ENCODE results near the gene SH2D3C.

SH2D3C gene

DNA sequence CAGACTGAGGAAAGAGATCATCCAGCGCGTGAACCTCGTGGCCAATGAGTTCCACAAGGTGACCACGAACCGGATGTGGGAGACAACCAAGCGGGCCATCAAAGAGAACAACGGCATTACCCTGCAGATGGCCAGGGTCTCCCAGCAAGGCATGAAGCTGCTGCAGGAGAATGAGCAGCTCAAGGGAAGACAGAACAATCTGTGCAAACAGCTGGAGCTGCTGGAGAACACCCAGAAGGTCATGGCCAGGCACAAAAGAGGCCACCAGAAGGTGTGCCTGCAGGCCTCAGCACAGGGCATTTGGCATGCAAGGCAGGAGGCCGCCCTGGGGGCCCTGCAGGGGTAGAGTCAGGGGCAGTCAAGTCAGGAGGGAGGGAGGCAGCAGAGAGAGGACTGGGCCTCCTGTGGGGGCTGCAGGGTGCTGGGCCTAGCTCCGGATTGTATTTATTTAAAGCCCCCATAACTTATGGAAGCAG lies 67.2 kb downstream of the SH2D3C start:
- Histone ChIP-seq H3K4me1 (ENCODE audit: control insufficient read depth in 1 of 2, insufficient read depth in 2 of 2, low read length in 2 of 2) (peaks cover 3 to 15% of the 10 kb centered on the region in 2 donors), H3K27ac (ENCODE audit: low read length) (no peak overlapping the region), H3K36me3 (ENCODE audit: control insufficient read depth in 1 of 2, insufficient read depth in 2 of 2, low read length in 2 of 2) (peaks cover 0 to 6% of the 10 kb centered on the region in 2 donors), H3K4me3 (ENCODE audit: low read depth in 1 of 2, low read length in 2 of 2) (no peak overlapping the region), H3K9me3 (ENCODE audit: control insufficient read depth in 1 of 2, low read length in 2 of 2) (no peaks in the 10 kb centered on the region), H3K27me3 (ENCODE audit: low read depth, low read length) (no peaks in the 10 kb centered on the region)

- Histone ChIP-seq H3K27me3 (ENCODE audit: low read depth, low read length) (no peaks in the 10 kb centered on the region), H3K4me3 (ENCODE audit: low read depth in 1 of 2, low read length in 2 of 2) (no peak overlapping the region), H3K27ac (ENCODE audit: low read length) (no peak overlapping the region), H3K9me3 (ENCODE audit: control insufficient read depth in 1 of 2, low read length in 2 of 2) (no peaks in the 10 kb centered on the region), H3K4me1 (ENCODE audit: control insufficient read depth in 1 of 2, insufficient read depth in 2 of 2, low read length in 2 of 2) (peaks cover 3 to 10% of the 10 kb centered on the region in 2 donors), H3K36me3 (ENCODE audit: control insufficient read depth in 1 of 2, insufficient read depth in 2 of 2, low read length in 2 of 2) (peaks cover 0 to 6% of the 10 kb centered on the region in 2 donors)
Measured at GRCh38 chr9:127710204-127710783, 68.2 kb downstream of the SH2D3C start.

DNA sequence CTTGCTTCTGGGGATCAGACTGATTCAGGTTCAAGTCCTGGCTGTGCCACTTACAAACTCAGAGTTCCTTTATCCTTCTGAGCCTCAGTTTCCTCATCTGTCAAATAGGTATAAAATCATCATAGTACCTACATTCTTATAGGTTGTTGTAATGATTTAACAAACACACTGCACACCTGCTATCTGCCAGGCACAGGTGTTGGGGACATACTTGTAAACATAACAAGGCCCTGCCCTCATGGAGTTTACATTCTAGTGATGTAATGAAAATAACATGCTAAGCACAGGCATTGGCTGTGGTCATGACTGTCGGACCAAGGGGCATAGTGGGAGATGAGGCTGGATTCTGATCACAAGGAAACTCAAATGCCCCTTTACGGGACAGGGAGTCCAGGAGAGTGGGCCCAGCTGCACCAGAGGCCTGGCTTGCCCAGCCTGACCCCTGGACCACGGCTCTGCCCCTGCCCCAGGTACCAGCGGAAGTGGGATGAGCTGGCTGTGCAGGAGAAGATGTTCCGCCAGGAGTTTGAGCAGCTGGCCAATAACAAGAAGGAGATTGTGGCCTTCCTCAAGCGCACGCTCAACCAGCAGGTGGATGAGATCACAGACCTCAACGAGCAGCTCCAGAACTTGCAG lies 69.4 kb downstream of the SH2D3C start:
- Histone ChIP-seq H3K4me3 (ENCODE audit: low read depth in 1 of 2, low read length in 2 of 2) (no peak overlapping the region), H3K27ac (ENCODE audit: low read length) (no peak overlapping the region), H3K36me3 (ENCODE audit: control insufficient read depth in 1 of 2, insufficient read depth in 2 of 2, low read length in 2 of 2) (peaks cover 0 to 6% of the 10 kb centered on the region in 2 donors), H3K27me3 (ENCODE audit: low read depth, low read length) (no peaks in the 10 kb centered on the region), H3K9me3 (ENCODE audit: control insufficient read depth in 1 of 2, low read length in 2 of 2) (no peaks in the 10 kb centered on the region), H3K4me1 (ENCODE audit: control insufficient read depth in 1 of 2, insufficient read depth in 2 of 2, low read length in 2 of 2) (peaks cover 0 to 4% of the 10 kb centered on the region in 2 donors)

GRCh38 chr9:127707766-127708165 lies 70.7 kb downstream of the SH2D3C start:
- Histone ChIP-seq H3K4me1 (ENCODE audit: control insufficient read depth in 1 of 2, insufficient read depth in 2 of 2, low read length in 2 of 2) (no peaks in the 10 kb centered on the region), H3K27ac (ENCODE audit: low read length) (no peak overlapping the region), H3K27me3 (ENCODE audit: low read depth, low read length) (no peaks in the 10 kb centered on the region), H3K4me3 (ENCODE audit: low read depth in 1 of 2, low read length in 2 of 2) (no peak overlapping the region), H3K9me3 (ENCODE audit: control insufficient read depth in 1 of 2, low read length in 2 of 2) (no peaks in the 10 kb centered on the region), H3K36me3 (ENCODE audit: control insufficient read depth in 1 of 2, insufficient read depth in 2 of 2, low read length in 2 of 2) (peaks cover 0 to 6% of the 10 kb centered on the region in 2 donors)

- H3K9me3 ChIP-seq (ENCODE audit: control insufficient read depth in 1 of 2, low read length in 2 of 2), result no peaks in the 10 kb centered on the region
- H3K27me3 ChIP-seq (ENCODE audit: low read depth, low read length), result no peaks in the 10 kb centered on the region
- no peak within 1 kb of the TSS for H3K27ac ChIP-seq (ENCODE audit: low read length)
- no peaks in the 10 kb centered on the region for H3K36me3 ChIP-seq (ENCODE audit: control insufficient read depth in 1 of 2, insufficient read depth in 2 of 2, low read length in 2 of 2)
- H3K4me3 ChIP-seq (ENCODE audit: low read depth in 1 of 2, low read length in 2 of 2), result no peak within 1 kb of the TSS
- H3K4me1 ChIP-seq (ENCODE audit: control insufficient read depth in 1 of 2, insufficient read depth in 2 of 2, low read length in 2 of 2), result no peaks in the 10 kb centered on the region
Measured at GRCh38 chr9:127706836-127707241, 71.6 kb downstream of the SH2D3C start, which contains the start of gene CFAP157. Gene CFAP157, plus strand, starts transcription at chr9:127706988. Its CDS starts 44 bp downstream, at chr9:127707032.

GRCh38 chr9:127705577-127706379 lies 72.7 kb downstream of the SH2D3C start:
- Histone ChIP-seq H3K27me3 (ENCODE audit: low read depth, low read length) (no peaks in the 10 kb centered on the region), H3K36me3 (ENCODE audit: control insufficient read depth in 1 of 2, insufficient read depth in 2 of 2, low read length in 2 of 2) (no peaks in the 10 kb centered on the region), H3K4me1 (ENCODE audit: control insufficient read depth in 1 of 2, insufficient read depth in 2 of 2, low read length in 2 of 2) (no peaks in the 10 kb centered on the region), H3K4me3 (ENCODE audit: low read depth in 1 of 2, low read length in 2 of 2) (no peak overlapping the region), H3K27ac (ENCODE audit: low read length) (no peak overlapping the region), H3K9me3 (ENCODE audit: control insufficient read depth in 1 of 2, low read length in 2 of 2) (no peaks in the 10 kb centered on the region)

GRCh38 chr9:127703289-127703946 lies 75.0 kb downstream of the SH2D3C start:
- Histone ChIP-seq H3K4me3 (ENCODE audit: low read depth in 1 of 2, low read length in 2 of 2) (no peak overlapping the region), H3K27me3 (ENCODE audit: low read depth, low read length) (no peaks in the 10 kb centered on the region), H3K27ac (ENCODE audit: low read length) (no peak overlapping the region), H3K4me1 (ENCODE audit: control insufficient read depth in 1 of 2, insufficient read depth in 2 of 2, low read length in 2 of 2) (no peaks in the 10 kb centered on the region), H3K9me3 (ENCODE audit: control insufficient read depth in 1 of 2, low read length in 2 of 2) (no peaks in the 10 kb centered on the region), H3K36me3 (ENCODE audit: control insufficient read depth in 1 of 2, insufficient read depth in 2 of 2, low read length in 2 of 2) (no peaks in the 10 kb centered on the region)

- Histone ChIP-seq H3K27ac (ENCODE audit: low read length) (no peak overlapping the region), H3K9me3 (ENCODE audit: control insufficient read depth in 1 of 2, low read length in 2 of 2) (no peaks in the 10 kb centered on the region), H3K4me3 (ENCODE audit: low read depth in 1 of 2, low read length in 2 of 2) (no peak overlapping the region), H3K36me3 (ENCODE audit: control insufficient read depth in 1 of 2, insufficient read depth in 2 of 2, low read length in 2 of 2) (no peaks in the 10 kb centered on the region), H3K27me3 (ENCODE audit: low read depth, low read length) (no peaks in the 10 kb centered on the region), H3K4me1 (ENCODE audit: control insufficient read depth in 1 of 2, insufficient read depth in 2 of 2, low read length in 2 of 2) (no peaks in the 10 kb centered on the region)
Measured at GRCh38 chr9:127700594-127701255, 77.7 kb downstream of the SH2D3C start.

- H3K4me3 ChIP-seq (ENCODE audit: low read depth in 1 of 2, low read length in 2 of 2), result no peak overlapping the region
- H3K27ac ChIP-seq (ENCODE audit: low read length), result no peak overlapping the region
Measured at GRCh38 chr9:127700140-127700539, 78.3 kb downstream of the SH2D3C start.

GRCh38 chr9:127698985-127699670 lies 79.3 kb downstream of the SH2D3C start:
- Histone ChIP-seq H3K36me3 (ENCODE audit: control insufficient read depth in 1 of 2, insufficient read depth in 2 of 2, low read length in 2 of 2) (no peaks in the 10 kb centered on the region), H3K4me1 (ENCODE audit: control insufficient read depth in 1 of 2, insufficient read depth in 2 of 2, low read length in 2 of 2) (no peaks in the 10 kb centered on the region), H3K27ac (ENCODE audit: low read length) (peak overlapping the region; percentile 64), H3K9me3 (ENCODE audit: control insufficient read depth in 1 of 2, low read length in 2 of 2) (no peaks in the 10 kb centered on the region), H3K4me3 (ENCODE audit: low read depth in 1 of 2, low read length in 2 of 2) (peak overlapping the region; percentile 36 to 49), H3K27me3 (ENCODE audit: low read depth, low read length) (no peaks in the 10 kb centered on the region)

More at GRCh38 chr9:127700140-127700539, 78.3 kb downstream of the SH2D3C start:
- H3K27me3 ChIP-seq (ENCODE audit: low read depth, low read length), result no peaks in the 10 kb centered on the region
- H3K36me3 ChIP-seq (ENCODE audit: control insufficient read depth in 1 of 2, insufficient read depth in 2 of 2, low read length in 2 of 2), result no peaks in the 10 kb centered on the region
- no peaks in the 10 kb centered on the region for H3K4me1 ChIP-seq (ENCODE audit: control insufficient read depth in 1 of 2, insufficient read depth in 2 of 2, low read length in 2 of 2)
- H3K9me3 ChIP-seq (ENCODE audit: control insufficient read depth in 1 of 2, low read length in 2 of 2), result no peaks in the 10 kb centered on the region
